CD4-positive, alpha-beta T cell treated with Interleukin-21 for 1 hour (primary cell): ENCODE results near the gene GMFB.
"Not testable (repeated sequence)": the region's sequence is repeated elsewhere in the genome, so short reads cannot be mapped to it uniquely, and the experiment has no call there.

Experiments used
- DNase-seq: peaks from one replicate; pipeline ENCODE4 v3.0.0-alpha.2; 2020

Gene GMFB

DNA sequence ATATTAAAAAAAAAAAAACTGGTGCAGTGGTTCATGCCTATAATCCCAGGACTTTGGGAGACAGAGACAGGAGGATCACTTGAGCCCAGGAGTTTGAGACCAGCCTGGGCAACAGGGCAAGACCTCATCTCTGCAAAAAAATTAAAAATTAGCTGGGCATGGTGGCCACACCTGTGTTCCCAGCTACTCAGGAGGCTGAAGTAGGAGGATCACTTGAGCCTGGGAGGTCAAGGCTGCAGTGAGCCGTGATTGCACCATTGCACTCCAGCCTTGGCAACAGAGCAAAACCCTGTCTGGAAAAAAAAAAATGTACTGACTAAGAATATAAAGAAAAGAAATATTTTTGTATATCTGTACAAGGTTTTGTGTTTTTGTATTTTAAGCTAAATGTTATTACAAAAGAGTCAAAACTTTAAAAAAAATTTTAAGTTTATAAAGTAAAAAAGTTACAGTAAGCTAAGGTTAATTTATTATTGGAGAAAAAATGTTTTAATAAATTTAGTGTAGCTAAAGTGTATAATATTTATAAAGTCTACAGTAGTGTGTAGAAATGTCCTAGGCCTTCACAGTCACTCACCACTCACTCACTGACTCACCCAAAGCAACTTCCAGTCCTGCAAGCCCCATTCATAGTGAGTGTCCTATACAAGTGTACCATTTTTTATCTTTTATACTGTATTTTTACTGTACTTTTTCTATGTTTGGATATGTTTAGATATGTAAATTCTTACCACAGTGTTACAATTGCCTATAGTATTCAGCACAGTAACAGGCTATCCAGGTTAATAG is 31.8 kb downstream of the GMFB start:
- DNase-seq, result not testable (repeated sequence)

- DNase-seq, result no peak
These were observed 33.4 kb downstream of the GMFB start for GRCh38 chr14:54455363-54455762.

DNA sequence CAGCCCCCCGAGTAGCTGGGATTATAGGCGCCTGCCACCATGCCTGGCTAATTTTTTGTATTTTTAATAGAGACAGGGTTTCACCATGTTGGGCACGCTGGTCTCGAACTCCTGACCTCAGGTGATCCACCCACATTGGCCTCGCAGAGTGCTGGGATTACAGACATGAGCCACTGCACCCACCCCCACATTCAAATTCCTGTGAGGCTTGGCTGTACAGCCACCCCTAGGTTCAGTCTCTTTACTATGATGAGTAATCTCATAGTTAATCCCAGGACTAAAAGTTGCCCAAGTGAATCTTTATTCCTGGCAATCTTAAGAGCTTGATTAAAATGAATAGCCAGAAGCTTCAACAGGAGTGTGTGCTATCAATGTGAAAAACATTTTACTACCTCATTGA is 34.8 kb downstream of the GMFB start:
- not testable (repeated sequence) for DNase-seq

DNA sequence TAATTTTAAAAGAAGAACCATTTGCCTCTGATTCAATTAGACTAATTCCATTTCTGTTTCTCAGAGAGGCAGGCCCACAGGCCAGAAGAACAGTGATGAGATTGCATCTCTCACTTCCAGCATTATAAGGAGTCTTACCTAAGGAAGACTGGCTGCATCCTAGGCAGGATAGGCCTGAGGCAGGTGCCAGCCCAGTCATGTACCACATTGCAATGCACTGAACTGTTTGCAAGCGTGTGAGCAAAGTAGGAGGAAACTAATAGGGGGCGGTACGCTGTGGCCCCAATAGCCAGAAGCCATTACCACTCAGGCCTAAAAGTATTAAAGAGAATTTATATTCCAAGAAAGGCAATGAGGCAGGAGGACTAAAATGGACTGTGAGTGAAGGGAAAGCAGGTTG is 35.5 kb downstream of the GMFB start:
- DNase-seq, result no peak

DNA sequence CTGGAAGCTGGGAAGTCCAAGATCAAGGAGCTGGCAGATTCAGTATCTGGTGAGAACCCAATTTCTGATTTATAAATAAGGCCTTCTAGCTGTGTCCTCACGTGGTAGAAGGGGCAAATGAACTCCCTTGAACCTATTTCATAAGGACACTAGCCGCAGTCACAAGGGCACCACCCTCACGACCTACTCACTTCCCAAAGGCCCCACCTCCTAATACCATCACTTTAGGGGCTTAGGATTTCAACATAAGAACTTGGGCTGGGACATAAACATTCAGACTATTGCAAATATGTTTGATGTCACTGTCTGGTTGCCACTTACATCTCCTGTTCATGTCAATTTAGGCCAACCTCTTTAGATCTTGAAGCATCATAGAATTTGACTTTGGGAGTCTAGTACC is 36.8 kb downstream of the GMFB start:
- no peak for DNase-seq

- no peak for DNase-seq
These were observed 37.6 kb downstream of the GMFB start for GRCh38 chr14:54451121-54451601.

DNA sequence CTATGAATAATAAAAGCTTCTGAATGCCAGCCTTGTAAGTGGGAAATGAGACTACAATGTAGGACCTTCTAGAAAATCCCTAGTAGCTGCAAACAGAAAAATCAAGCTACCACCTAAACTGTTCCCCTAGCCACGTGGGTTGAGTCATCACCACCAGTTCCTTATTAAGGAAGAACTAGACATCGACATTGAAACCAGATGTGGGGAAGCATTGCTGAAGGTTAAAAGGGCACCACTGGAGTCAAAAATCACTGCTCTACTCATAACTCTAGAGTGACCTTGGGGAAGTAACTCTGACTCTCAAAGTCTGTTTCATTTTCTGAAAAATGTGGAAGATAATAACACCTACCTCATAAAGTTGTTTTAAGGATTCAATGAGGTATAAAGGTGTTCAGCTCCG is 38.2 kb downstream of the GMFB start:
- no peak for DNase-seq

DNA sequence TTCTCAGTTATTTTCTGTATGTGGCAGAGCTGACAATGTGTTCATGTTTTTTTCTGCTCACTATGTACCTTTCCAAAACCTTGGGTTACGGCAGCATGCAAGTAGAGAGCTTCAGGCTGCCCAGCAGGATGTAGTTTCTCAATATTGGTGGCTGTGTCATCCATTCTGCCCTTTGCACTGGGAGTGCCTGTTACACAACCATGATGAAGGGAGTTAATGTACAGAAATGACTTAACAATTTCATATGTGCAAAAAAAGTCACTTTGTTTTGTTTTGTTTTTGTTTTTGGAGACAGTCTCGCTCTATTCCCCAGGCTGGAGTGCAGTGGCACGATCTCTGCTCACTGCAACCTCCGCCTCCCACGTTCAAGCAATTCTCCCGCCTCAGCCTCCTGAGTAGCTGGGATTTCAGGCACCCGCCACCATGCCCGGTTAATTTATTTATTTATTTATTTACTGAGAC is 41.5 kb downstream of the GMFB start:
- peak; percentile 5 for DNase-seq

DNA sequence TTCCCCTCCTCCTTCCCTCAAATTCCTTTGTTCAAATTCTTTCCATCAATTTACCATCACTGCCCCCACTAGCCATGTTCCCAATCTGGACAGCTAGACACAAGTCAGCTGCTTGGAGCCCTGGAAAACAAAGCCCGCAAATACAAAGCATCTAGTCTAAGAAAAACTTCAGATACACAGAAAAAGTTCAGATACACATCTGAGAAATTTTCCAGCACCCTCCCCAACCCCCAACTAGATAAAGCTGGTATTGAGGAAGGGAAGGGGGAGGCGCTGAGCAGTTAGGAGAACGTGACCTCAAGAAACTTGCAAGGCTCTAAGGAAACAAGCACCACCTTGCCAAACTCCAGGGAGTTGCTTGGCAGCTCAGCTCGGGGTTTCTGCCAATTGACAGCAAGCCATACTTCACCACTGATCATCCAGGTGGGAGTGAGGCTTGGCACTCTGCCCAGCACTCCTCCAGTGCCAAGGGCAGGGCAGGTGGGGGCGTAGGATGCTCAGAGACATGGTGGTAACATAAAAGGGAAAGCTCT is 42.6 kb downstream of the GMFB start:
- no peak for DNase-seq

DNA sequence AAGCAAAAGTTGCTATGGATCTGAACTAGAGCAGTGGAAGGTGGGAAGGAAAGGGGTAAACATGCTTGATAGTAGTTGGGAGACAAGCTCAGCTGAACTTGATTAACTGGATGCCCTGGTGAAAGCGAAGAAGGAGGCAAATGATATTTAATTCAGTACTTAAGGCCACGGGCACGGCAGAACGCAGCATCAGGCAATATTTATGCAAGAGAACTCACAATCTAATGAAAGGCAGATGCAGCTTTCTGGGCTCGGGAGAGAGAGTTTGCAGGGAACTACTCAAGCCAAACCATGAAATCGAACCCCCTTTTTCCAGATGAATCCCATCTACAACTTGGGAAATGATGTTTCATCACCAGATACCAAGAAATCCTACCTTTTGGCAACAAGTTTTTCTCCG is 44.1 kb downstream of the GMFB start:
- DNase-seq, result no peak

- DNase-seq, result no peak
These were observed 44.8 kb downstream of the GMFB start for GRCh38 chr14:54443981-54444380.

- DNase-seq, result not testable (repeated sequence)
These were observed 45.8 kb downstream of the GMFB start for GRCh38 chr14:54442961-54443360.

DNA sequence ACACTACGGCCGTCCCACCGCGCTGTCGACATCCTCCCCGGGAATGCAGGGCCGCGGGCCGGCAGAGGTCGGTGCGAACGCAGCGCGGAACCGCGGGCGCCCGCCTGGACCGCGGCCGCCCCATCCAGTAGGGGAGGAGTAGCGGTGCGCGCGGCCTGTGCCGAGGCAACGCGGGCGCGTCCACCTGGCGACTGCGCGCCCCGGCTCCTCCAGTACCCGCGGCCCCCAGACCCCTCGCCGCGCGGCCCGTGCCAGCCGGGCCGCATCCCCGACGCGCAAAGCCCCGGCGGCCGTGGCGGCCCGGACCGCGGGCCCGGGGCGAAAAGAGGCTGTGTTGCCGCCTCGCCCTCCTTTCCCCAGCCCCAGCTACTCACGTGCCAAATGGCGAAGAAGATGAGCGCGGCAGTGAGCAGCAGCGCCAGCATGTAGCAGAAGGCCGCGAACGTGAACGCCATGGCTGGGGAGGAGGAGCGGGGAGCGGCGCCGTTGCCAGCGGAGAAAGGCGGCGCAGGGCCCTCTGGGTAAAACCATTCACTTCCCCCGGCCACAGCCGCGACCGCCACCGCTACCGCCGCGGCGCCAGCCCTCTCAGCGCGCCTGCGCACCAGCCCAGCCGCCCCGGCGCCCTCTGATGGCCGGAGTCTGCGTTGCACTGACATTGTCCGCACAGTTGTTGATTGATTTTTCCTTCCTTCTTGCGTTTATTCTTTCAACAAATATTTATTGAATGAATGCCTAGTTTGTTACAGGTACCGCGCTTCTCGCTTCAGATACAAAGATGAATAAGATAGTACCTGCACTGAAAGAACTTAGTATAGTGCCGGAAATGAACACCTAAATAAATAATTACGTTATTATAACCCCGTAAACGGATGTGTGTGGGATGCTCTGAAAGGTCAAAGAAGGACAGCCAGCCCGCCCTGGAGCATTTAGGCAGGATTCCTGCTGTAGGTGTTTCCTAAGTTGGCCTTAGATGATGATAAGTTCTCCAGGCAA is 47.6 kb downstream of the GMFB start, which contains the start of gene CNIH1:
Gene CNIH1 (minus strand): TSS at position 502 of the 996 bp plus-strand sequence. CDS start 47 bp downstream, at position 455.
- peak; percentile 92 for DNase-seq

- DNase-seq, result peak; percentile 7
These were observed 48.3 kb downstream of the GMFB start for GRCh38 chr14:54440476-54440872.

- no peak for DNase-seq
These were observed 48.7 kb downstream of the GMFB start for GRCh38 chr14:54440037-54440436.

- DNase-seq, result no peak
These were observed 50.1 kb downstream of the GMFB start for GRCh38 chr14:54438703-54439102.

DNA sequence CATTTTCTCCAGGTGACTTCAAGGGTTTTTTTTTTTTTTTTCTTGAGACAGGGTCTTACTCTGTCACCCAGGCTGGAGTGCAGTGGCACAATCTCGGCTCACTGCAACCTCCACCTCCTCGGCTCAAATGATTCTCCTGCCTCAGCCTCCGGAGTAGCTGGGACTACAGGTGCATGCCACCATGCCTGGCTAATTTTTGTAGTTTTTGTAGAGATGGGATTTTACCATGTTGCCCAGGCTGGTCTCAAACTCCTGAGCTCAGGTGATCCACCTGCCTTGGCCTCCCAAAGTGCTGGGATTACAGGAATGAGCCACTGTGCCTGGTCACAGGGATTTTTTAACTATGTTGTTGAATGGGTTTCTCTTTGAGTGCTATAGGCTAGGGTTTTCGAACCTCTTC is 50.8 kb downstream of the GMFB start:
- not testable (repeated sequence) for DNase-seq

DNA sequence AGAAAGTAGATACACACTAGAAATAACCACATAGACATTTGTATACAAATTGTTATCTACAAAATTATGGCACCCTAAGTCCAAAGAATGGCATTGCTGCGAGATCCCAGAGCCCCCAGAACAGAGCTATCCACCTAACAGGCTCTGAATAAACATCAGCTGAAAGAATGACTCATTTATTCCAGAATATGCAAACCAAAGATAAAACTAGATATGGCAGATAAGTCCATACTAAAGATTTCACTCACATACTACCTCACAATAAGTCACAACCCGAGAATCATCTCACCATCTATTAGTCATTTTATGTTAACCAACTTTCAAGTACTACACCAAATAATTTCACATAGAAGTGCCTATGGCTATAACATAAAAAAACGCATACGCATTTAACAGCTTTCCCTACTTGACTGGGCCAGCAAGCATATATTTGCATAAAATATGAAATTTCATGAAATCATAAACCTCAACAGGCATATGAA is 53.2 kb downstream of the GMFB start:
- no peak for DNase-seq

DNA sequence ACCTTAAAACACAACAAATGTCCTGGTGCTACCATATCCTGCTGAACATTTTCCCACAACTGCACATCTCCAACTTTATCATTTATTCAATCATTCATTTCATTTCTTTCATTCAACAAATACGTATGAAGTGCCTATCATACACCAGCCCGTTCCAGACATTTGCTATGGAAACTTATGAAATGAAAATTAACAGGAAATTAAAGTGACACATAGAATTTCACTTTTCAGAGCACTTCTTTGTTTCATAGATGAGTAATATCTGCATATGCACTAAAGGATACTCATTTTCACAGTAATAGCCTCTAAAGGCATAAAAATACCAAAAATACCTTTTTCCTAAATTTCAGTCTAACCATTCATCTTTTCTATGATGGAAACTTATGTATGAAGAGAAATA is 60.3 kb downstream of the GMFB start:
- no peak for DNase-seq

- no peak for DNase-seq
These were observed 60.9 kb downstream of the GMFB start for GRCh38 chr14:54427871-54428270.

- no peak for DNase-seq
These were observed 63.1 kb downstream of the GMFB start for GRCh38 chr14:54425537-54426274.

DNA sequence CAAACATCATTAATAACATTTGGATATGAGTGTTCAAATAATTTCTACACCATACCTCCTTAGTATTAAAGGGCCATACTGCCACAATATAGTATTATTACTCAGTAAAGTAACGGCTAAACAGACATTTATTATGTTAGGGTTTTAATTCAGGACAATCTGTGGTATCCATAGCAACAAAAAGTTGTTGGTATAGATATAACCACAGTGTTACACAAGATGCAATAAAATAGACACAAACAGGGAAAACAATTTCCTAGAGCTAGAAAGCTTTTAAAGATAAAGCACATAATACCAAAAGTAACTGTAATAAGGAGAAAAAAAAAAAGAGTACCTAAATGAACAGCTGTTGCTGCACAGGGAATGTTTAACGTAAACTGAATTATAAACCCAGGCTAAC is 63.7 kb downstream of the GMFB start:
- no peak for DNase-seq
